NT2/D1 (cell line): ENCODE data around the gene SRP68.

Experiments
- SUZ12 ChIP-seq: IDR thresholded peaks from 2 replicates; pipeline ENCODE4 v1.6.1; 2011; ENCODE audit not compliant: insufficient read length, insufficient read depth; ENCODE audit errors: extremely low read depth
- YY1 ChIP-seq: IDR thresholded peaks from 2 replicates; pipeline ENCODE4 v1.6.1; 2011; ENCODE audit not compliant: insufficient read length, insufficient read depth
- ZNF274 ChIP-seq: IDR thresholded peaks from 2 replicates; pipeline ENCODE4 v1.6.1; 2011; ENCODE audit warnings: mild to moderate bottlenecking, low read depth, low read length

DNA sequence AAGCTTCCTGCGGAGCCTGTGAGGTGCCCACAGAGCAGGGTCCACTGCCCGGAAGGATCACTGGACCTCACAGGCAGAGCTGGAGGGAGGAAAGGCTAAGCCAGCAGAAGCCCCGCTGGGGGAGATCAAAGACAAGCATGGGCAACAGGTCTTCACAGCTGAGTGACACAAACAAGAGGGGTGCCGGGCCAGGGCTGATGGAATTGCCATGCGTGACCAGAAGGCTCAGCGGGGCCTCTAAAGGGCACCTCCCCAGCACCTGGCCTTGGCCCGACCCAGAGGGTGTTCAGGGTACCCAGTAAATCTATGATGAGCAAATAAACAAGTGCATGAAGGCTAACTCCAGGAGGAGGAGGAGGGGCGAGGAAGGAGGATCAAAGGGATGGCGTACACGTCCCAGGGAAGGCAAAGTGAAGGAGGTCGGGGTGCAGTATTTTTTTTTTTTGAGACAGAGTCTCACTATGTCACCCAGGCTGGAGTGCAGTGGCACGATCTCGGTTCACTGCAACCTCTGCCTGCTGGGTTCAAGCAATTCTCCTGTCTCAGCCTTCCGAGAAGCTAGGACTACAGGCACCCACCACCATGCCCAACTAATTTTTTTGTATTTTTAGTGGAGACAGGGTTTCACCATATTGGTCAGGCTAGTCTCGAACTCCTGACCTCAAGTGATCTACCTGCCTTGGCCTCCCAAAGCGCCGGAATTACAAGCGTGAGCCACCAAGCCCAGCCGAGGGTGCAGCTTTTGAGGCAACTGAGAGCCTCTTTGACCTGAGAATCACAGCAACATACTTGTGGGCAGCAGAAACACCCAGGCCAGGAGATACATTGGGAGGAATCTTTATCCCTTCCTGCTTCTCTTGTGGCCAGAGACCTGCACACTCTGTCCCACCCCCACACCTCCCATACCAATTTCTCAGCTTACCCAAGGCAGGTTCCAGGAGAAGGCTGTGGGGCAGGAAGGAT lies 47.4 kb upstream of the SRP68 start:
- TF ChIP-seq YY1 (no peak), SUZ12 (no peak), ZNF274 (no peak)
